ENCODE results near the gene VASH2.

VASH2 gene

DNA sequence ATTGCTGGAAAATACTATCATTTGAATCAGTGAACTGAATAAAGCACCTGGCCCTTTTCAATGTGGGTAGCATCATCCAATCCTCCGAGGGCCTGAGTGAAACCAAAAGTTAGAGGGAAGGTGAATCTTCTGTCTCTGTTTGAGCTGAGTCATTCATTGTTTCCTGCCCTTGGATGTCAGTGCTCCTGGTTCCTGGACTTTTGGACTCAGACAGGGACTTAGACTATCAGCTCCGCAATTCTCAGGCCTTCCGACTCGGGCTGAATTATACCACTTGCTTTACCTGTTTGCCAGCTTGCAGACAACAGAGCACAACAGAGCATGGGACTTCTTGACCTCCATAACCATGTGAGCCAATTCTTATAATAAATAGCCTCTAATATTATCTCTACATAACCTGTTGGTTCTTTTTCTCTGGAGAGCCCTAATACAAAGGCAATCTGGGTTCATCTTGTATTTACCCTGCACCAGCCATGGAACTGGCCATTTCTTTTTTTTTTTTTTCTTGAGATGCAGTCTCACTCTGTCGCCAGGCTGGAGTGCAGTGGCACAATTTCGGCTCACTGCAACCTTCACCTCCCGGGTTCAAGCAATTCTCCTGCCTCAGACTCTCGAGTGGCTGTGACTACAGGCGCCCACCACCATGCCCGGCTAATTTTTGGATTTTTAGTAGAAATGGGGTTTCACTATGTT lies 19.2 kb upstream of the VASH2 start:
- no peak for DNase-seq (ENCODE audit: low read depth in 2 of 2)

DNA sequence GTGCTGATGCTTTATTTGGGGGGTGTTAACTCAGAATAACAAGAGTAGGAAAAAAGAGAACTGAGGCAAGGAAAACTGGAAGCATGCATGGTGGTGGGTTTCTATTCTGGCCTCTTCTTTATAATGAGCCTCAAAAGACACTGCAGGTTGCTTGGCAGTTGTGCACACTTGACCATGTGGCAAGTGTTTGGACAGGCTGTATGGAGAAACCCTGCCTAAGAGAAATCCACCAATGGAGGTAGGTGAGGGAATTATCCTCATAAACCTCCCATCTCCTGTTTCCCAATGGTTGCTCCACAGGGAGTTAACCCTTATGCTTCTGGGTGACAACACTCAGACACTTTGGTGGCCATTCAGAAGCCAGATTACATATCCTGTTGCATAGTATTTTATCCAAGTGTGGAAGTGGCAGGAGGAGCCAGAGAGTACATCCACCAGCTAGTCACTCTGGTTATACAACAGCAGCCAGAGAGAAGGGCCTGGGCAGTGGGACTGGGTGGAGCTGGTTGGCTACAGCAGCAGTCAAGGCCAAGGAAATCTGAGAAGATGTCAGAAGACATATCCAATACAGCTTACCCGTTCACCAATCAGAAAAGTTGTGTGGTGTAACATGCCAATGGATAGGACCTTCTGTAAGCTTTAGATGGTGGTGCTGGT lies 16.4 kb upstream of the VASH2 start:
- no peak for DNase-seq (ENCODE audit: low read depth in 2 of 2)

- no peak for DNase-seq (ENCODE audit: low read depth in 2 of 2)
These were observed 14.9 kb upstream of the VASH2 start for GRCh38 chr1:212935387-212935981.

DNA sequence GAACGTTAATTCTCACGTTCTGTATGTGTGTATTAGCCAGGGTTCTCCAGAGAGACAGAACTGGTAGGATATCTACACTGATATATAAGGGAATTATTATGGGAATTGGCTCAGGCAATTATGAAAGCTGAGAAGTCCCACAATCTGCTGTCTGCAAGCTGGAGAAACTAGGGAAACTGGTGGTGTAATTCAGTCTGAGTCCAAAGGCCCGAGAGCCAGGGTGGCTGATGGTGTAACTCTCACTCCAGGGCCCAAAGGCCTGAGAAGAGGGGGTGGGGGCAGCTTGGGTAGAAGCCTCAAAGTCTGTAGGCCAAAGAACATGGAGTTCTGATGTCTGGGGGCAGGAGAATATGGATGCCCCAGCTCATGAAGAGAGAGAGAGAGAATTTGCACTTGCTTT lies 13.3 kb upstream of the VASH2 start:
- DNase-seq (ENCODE audit: low read depth in 2 of 2): no peak

GRCh38 chr1:212938846-212939245 lies 11.5 kb upstream of the VASH2 start:
- no peak for DNase-seq (ENCODE audit: low read depth in 2 of 2)

- DNase-seq (ENCODE audit: low read depth in 2 of 2): no peak
These were observed 8.9 kb upstream of the VASH2 start for GRCh38 chr1:212941452-212941851.

DNA sequence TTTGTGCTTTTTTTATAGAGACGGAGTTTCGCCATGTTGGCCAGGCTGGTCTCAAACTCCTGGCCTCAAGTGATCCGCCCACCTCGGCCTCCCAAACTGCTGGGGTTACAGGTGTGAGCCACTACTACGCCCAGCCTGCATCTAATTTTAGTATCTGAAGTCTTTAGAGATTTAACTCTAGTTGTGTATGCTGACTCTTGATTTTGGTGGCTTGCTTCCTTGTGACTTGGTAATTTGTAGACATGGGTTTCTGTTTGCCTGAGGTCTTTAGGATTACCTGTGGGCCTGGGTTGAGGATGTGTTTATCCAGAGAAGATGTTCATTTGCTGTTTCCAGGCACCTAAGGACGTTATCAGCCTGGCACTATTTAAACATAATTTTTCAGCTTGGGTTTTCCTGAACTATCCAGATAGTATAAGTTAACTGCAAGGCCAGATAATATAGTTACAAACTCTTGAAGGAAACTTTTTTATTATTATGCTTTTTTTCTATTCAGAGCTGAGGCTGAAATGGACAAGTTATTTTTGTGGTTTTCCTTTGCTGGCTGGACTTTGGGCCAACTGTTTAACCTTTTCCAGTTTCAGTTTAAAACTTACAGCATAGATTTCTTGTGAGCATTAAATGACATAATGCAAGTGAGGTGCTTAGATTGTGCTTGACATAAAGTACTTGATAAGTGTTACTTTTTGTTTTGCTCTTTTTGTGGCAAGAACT lies 7.5 kb upstream of the VASH2 start:
- no peak for DNase-seq (ENCODE audit: low read depth in 2 of 2)

DNA sequence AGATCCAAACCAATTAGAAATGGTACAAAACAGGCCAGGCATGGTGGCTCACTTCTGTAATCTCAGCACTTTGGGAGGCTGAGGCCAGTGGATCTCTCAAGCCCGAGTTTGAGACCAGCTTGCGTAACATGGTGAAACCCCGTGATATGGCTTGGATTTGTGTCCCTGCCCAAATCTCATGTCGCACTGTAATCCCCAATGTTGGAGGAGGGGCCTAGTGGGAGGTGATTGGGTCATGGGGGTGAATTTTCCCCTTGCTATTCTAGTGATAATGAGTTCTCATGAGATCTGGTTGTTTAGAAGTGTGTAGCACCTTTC lies 7.0 kb upstream of the VASH2 start:
- DNase-seq (ENCODE audit: low read depth in 2 of 2): no peak

GRCh38 chr1:212944229-212944901 lies 6.0 kb upstream of the VASH2 start:
- DNase-seq (ENCODE audit: low read depth in 2 of 2): no peak

GRCh38 chr1:212945056-212945455 lies 5.3 kb upstream of the VASH2 start:
- no peak for DNase-seq (ENCODE audit: low read depth in 2 of 2)

DNA sequence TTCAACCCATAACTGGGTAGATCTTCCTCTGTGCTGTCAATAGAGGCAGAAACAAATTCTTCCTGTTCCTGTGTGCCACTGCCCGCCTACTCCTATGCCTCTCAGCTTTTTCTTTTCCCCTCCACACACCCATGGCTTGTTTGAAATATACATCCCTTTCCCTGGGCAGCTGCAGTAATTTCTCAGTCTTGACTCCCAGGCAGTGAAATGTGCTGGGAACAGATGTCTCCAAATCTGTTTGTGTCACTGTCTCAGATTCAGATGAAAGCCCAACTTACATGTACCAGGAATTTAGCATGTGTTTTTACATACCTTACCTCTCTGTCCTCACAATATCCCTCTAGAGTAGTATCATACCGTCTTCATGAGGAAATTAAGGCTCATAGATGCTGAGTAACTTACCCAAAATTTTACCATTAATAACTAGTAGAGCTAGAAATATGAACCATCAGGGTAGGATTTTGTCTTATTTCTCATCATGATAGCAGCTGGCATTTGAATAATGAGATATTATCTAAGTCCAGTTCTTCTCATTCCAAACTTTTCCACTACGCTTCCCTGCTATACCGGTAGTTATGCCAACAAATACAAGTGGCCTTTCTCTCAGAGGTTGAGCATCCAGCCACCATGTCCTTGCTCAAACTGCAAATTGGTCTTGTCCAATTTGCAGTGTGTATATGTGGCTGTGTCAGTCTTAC lies 4.7 kb upstream of the VASH2 start:
- no peak for DNase-seq (ENCODE audit: low read depth in 2 of 2)

DNA sequence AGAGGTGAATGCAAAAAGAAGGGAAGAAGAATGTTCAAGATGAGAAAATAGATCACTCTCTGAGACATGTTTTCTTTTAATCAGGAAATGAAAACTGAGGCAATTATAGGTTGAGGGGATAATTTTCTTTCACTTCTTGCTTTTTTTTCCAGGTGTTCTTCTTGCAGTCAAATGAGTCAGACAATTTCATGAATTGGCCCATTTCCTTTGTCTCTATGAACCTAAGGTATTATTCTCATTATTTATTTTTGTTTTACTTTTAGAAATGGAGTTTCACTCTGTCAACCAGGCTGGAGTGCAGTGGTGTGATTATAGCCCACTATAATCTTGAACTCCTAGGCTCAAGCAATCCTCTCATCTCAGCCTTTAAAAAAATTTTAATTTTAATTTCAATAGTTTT lies 3.5 kb upstream of the VASH2 start:
- no peak for DNase-seq (ENCODE audit: low read depth in 2 of 2)

GRCh38 chr1:212949771-212950170 lies 570 bp upstream of the VASH2 start:
- no peak for DNase-seq (ENCODE audit: low read depth in 2 of 2)

- no peak for DNase-seq (ENCODE audit: low read depth in 2 of 2)
These were observed 995 bp downstream of the VASH2 start for GRCh38 chr1:212951126-212951946.

- DNase-seq (ENCODE audit: low read depth in 2 of 2): no peak
These were observed 1.8 kb downstream of the VASH2 start for GRCh38 chr1:212951947-212952640.

GRCh38 chr1:212952641-212952976 lies 2.3 kb downstream of the VASH2 start:
- DNase-seq (ENCODE audit: low read depth in 2 of 2): no peak

DNA sequence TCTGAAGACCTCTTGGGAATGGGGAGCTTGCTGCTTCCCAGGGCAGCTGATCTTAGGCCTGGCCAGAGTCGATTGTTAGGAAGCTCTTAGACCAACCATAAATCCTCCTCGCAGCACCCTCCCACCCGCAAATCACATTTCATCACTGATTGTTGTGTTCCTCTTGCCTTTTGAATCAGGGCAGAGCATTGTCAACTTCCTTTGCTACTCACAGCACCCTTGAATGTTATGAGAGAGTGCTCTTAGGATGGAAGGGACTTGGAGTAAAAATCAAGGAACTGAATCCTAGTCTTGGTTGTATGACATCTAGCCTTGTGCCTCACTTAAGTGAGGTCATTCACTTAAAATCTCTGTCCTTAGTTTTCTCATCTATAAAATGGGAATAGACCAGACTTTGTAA lies 3.0 kb downstream of the VASH2 start:
- DNase-seq (ENCODE audit: low read depth in 2 of 2): no peak

DNA sequence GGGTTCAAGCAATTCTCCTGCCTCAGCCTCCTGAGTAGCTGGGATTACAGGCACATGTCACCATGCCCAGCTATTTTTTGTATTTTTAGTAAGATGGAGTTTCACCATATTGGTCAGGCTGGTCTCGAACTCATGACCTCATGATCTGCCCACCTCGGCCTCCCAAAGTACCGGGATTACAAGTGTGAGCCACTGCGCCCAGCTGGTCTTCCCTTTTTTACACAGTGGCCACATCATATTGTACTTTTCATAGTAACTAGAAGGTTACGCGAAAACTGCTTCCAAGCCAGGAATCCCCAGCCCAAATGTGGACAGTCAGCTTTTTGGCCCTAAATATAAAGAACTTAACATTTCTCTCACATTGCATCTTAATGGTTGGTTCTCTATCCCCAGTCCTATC lies 4.2 kb downstream of the VASH2 start:
- DNase-seq (ENCODE audit: low read depth in 2 of 2): no peak

DNA sequence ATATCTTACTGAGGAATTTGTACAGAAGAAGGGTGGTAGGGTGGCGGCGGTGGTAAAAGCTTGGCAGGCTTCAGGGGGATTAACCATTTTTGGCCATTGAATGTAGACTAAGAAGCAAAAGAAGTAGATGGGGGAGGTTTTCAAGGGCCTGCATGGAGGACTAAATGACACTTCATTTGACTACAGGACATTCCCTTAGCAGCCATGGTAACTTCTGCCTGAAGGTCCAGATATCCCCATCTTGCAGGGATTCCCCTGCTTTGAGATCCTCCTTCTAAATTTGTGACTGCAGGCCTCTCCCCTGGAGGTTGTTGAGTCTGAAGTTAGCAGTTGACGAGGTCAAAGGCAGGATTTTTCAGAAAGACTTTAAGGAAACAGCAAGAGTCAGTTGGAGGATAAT lies 4.8 kb downstream of the VASH2 start:
- no peak for DNase-seq (ENCODE audit: low read depth in 2 of 2)

DNA sequence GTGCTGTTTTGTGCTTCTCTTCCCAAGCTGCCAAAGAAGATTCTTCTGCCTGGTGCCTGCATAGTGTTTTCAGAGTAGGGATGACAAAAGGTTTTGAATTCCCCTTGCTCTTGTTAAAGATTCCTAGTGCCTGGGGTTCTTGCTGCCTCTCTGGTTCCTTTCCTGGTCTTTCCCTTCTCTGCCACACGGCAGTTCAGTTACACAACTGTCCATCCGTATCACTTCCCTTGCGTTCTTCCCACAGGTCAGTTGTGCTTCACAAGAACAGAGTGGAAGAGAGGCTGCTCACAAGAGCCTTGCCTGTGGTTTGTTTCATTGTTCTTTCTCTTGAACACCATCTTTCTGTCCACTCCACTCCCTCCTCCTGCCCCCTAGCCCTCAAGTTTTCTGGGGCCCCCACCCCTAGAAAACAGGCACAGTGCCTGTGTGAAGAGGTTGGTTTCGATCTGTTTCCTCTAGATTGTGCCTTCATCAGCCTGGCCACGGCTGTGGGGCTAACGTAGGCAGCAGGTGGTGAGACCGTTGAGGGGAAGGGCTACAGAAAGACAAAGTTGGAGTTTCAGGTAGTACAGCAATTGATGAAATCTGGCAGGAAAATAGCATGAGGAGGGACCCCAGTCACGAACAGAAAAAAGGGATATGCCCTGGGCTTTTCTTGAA lies 5.8 kb downstream of the VASH2 start:
- no peak for DNase-seq (ENCODE audit: low read depth in 2 of 2)
